ENCODE results near the gene CPLX1.

The CPLX1 gene

GRCh38 chr4:831483-831805 is 5.5 kb upstream of the CPLX1 start:
- DNase-seq = no peak

GRCh38 chr4:830601-831482 is 4.9 kb upstream of the CPLX1 start:
- no peak for DNase-seq

- DNase-seq = no peak
Observed at GRCh38 chr4:829761-830600, 4.1 kb upstream of the CPLX1 start.

GRCh38 chr4:829291-829690 is 3.4 kb upstream of the CPLX1 start:
- no peak for DNase-seq

- DNase-seq = no peak
Observed at GRCh38 chr4:828641-829271, 2.8 kb upstream of the CPLX1 start.

- DNase-seq = no peak
Observed at GRCh38 chr4:827209-828081, 1.5 kb upstream of the CPLX1 start.

GRCh38 chr4:826508-827208 is 729 bp upstream of the CPLX1 start:
- no peak for DNase-seq

- peak; percentile 43 for DNase-seq
Observed at GRCh38 chr4:825063-825970, 612 bp downstream of the CPLX1 start.

GRCh38 chr4:824461-825062 is 1.4 kb downstream of the CPLX1 start:
- no peak for DNase-seq

- no peak for DNase-seq
Observed at GRCh38 chr4:823761-824460, 2.0 kb downstream of the CPLX1 start.

GRCh38 chr4:823176-823760 is 2.7 kb downstream of the CPLX1 start:
- no peak for DNase-seq

GRCh38 chr4:822361-823175 is 3.4 kb downstream of the CPLX1 start:
- DNase-seq = no peak

- no peak for DNase-seq
Observed at GRCh38 chr4:821631-822030, 4.3 kb downstream of the CPLX1 start.

GRCh38 chr4:821181-821591 is 4.7 kb downstream of the CPLX1 start:
- DNase-seq = no peak

GRCh38 chr4:820230-821172 is 5.4 kb downstream of the CPLX1 start:
- DNase-seq = no peak

- DNase-seq = no peak
Observed at GRCh38 chr4:819401-820229, 6.3 kb downstream of the CPLX1 start.

Measured in CD4-positive, alpha-beta T cell treated with Interleukin-12 subunit alpha and Interleukin-12 subunit beta, for 1 hour (primary cell).